Caco-2 (cell line): ENCODE results near the gene PI4KA. TPM values are rescaled to one million over a fixed set of nuclear protein-coding genes. Genes with fewer than 3 reads are reported as not detected.

Experiments
- BruUV-seq: library from RNA; stranded (reverse); fragments of 400-500 nt; replicated peaks from 2 replicates; lab custom pipeline; 2021; lab: Mats Ljungman, UMichigan
- CTCF ChIA-PET: fragments of 300-600 bp; sonication (Branson Sonifier 250); formaldehyde crosslinking; loops from one replicate; lab custom pipeline; 2022; ENCODE audit warnings: antibody characterized with exemption; lab: Charles Lee
- POLR2A ChIA-PET: fragments of 300-600 bp; sonication (Branson Sonifier 250); formaldehyde crosslinking; loops from one replicate; lab custom pipeline; 2022; ENCODE audit warnings: antibody characterized with exemption; lab: Charles Lee
- DNase-seq, 2 experiments: peaks; one replicate each; pipeline versions ENCODE4 v3.0.0 to v3.0.0-alpha.2; 2020 to 2022
- H3K27me3 ChIP-seq: replicated peaks from 2 replicates; pipeline ENCODE4 v1.6.0; 2011; ENCODE audit warnings: low read length; ENCODE audit not compliant: control insufficient read depth, insufficient read depth
- H3K36me3 ChIP-seq: 2 replicates; pipeline ENCODE4 v1.5.1; 2011; ENCODE audit warnings: low read length; ENCODE audit not compliant: control insufficient read depth, insufficient read depth
- H3K4me1 ChIP-seq: fragments of 250-450 bp; sonication (Bioruptor Pico); 2 replicates; pipeline ENCODE4 v1.5.1; 2020; ENCODE audit warnings: mild to moderate bottlenecking
- H3K4me3 ChIP-seq: 2 replicates; pipeline ENCODE4 v1.5.1; 2011; ENCODE audit warnings: low read depth, mild to moderate bottlenecking, control low read depth, low read length
- H3K9me3 ChIP-seq: fragments of 250-450 bp; sonication (Bioruptor Pico); 2 replicates; pipeline ENCODE4 v1.5.1; 2020; ENCODE audit warnings: mild to moderate bottlenecking, moderate library complexity
- H3K27ac Mint-ChIP-seq: one replicate; pipeline ENCODE4 v1.8.0; 2022; ENCODE audit warnings: mixed read lengths; ENCODE audit not compliant: unreplicated experiment
- H3K27me3 Mint-ChIP-seq: one replicate; pipeline ENCODE4 v1.8.0; 2022; ENCODE audit warnings: mixed read lengths; ENCODE audit not compliant: insufficient read depth, unreplicated experiment
- H3K36me3 Mint-ChIP-seq: one replicate; pipeline ENCODE4 v1.8.0; 2022; ENCODE audit warnings: mild to moderate bottlenecking, mixed read lengths; ENCODE audit not compliant: insufficient read depth, unreplicated experiment
- H3K4me1 Mint-ChIP-seq: one replicate; pipeline ENCODE4 v1.8.0; 2022; ENCODE audit warnings: low read depth, mixed read lengths; ENCODE audit not compliant: unreplicated experiment
- H3K4me3 Mint-ChIP-seq: one replicate; pipeline ENCODE4 v1.8.0; 2022; ENCODE audit warnings: mild to moderate bottlenecking, moderate library complexity, mixed read lengths; ENCODE audit not compliant: unreplicated experiment
- H3K9me3 Mint-ChIP-seq: one replicate; pipeline ENCODE4 v1.8.0; 2022; ENCODE audit warnings: mixed read lengths; ENCODE audit not compliant: unreplicated experiment
- CTCF ChIP-seq, 2 experiments: fragments of 200-600 bp in 1 of 2; IDR thresholded peaks; 1 replicate in 1 of 2; 2 replicates in 1 of 2; pipeline versions ENCODE4 v1.5.1 to v1.8.0; 2011 to 2022; ENCODE audit warnings: antibody characterized with exemption in 1 of 2, control low read depth in 1 of 2, inconsistent platforms in 1 of 2, low read depth in 1 of 2, low read length in 1 of 2, mild to moderate bottlenecking in 1 of 2, moderate library complexity in 1 of 2; ENCODE audit not compliant: insufficient read depth in 1 of 2, severe bottlenecking in 1 of 2, unreplicated experiment in 1 of 2
- intact Hi-C: fragments of 100-400 bp; cut with micrococcal nuclease; formaldehyde crosslinking; loops from one replicate; pipeline ENCODE4 v1.10.0; 2022; ENCODE audit not compliant: unreplicated experiment
- total RNA-seq: library from RNA; stranded (reverse); gene quantifications from 2 replicates; pipeline ENCODE4 v1.2.3, GENCODE V29; 2022

The PI4KA gene
- total RNA-seq, 1 experiment from 2014 or later = 66.9 TPM

GRCh38 chr22:20748731-20749428, 109.7 kb downstream of the PI4KA start:
- Mint-ChIP-seq H3K4me3 (no peak overlapping the region), H3K27ac (no peak overlapping the region), H3K36me3 (peaks cover 8% of the 10 kb centered on the region), H3K9me3 (no peaks in the 10 kb centered on the region), H3K27me3 (no peaks in the 10 kb centered on the region), H3K4me1 (no peaks in the 10 kb centered on the region)
- H3K4me3 ChIP-seq = no peak overlapping the region
- intact Hi-C loops = no loop called here
- H3K4me1 ChIP-seq = no peaks in the 10 kb centered on the region
- no peaks in the 10 kb centered on the region for H3K9me3 ChIP-seq
- DNase-seq = no peak
- no peaks in the 10 kb centered on the region for H3K27me3 ChIP-seq
- CTCF ChIA-PET = no interaction called here
- peaks cover 3% of the 10 kb centered on the region for H3K36me3 ChIP-seq
- no peak for TF ChIP-seq CTCF (IDR thresholded peaks at IDR 0.05; ENCODE audit: insufficient read depth in 1 of 2, low read depth in 1 of 2, low read length in 1 of 2, severe bottlenecking in 1 of 2, unreplicated experiment in 1 of 2)
- POLR2A ChIA-PET = no interaction called here
- no TSS peak for BruUV-seq

GRCh38 chr22:20748082-20748481, 110.5 kb downstream of the PI4KA start:
- DNase-seq = no peak
- TF ChIP-seq CTCF (IDR thresholded peaks at IDR 0.05; ENCODE audit: insufficient read depth in 1 of 2, low read depth in 1 of 2, low read length in 1 of 2, severe bottlenecking in 1 of 2, unreplicated experiment in 1 of 2) = no peak
- Histone ChIP-seq H3K36me3 (peaks cover 3% of the 10 kb centered on the region), H3K4me3 (no peak overlapping the region), H3K9me3 (no peaks in the 10 kb centered on the region), H3K27me3 (no peaks in the 10 kb centered on the region), H3K4me1 (no peaks in the 10 kb centered on the region)
- no peaks in the 10 kb centered on the region for H3K9me3 Mint-ChIP-seq
- H3K4me3 Mint-ChIP-seq = no peak overlapping the region
- POLR2A ChIA-PET = no interaction called here
- no peaks in the 10 kb centered on the region for H3K4me1 Mint-ChIP-seq
- H3K27ac Mint-ChIP-seq = no peak overlapping the region
- H3K27me3 Mint-ChIP-seq = no peaks in the 10 kb centered on the region
- CTCF ChIA-PET = no interaction called here
- no TSS peak for BruUV-seq
- H3K36me3 Mint-ChIP-seq = peaks cover 12% of the 10 kb centered on the region
- intact Hi-C loops = no loop called here

- no peak for DNase-seq
- Histone ChIP-seq H3K36me3 (peaks cover 3% of the 10 kb centered on the region), H3K9me3 (no peaks in the 10 kb centered on the region), H3K27me3 (no peaks in the 10 kb centered on the region), H3K4me1 (no peaks in the 10 kb centered on the region), H3K4me3 (no peak overlapping the region)
- ChIA-PET POLR2A (no interaction called here), CTCF (no interaction called here)
- Mint-ChIP-seq H3K27ac (no peak overlapping the region), H3K4me3 (no peak overlapping the region), H3K4me1 (no peaks in the 10 kb centered on the region), H3K27me3 (no peaks in the 10 kb centered on the region), H3K36me3 (peaks cover 17% of the 10 kb centered on the region), H3K9me3 (no peaks in the 10 kb centered on the region)
- no TSS peak for BruUV-seq
- no peak for TF ChIP-seq CTCF (IDR thresholded peaks at IDR 0.05; ENCODE audit: insufficient read depth in 1 of 2, low read depth in 1 of 2, low read length in 1 of 2, severe bottlenecking in 1 of 2, unreplicated experiment in 1 of 2)
- intact Hi-C loops = no loop called here
Measured at GRCh38 chr22:20747223-20747622, 111.4 kb downstream of the PI4KA start.
